Erythroblast (primary cell): ENCODE data around the gene DLEC1.

Source experiments
- GATA1 ChIP-seq: IDR thresholded peaks from 2 replicates; pipeline ENCODE4 v1.6.1; 2011; ENCODE audit warnings: low read depth, mild to moderate bottlenecking, control low read depth, low read length, moderate library complexity
- POLR2A ChIP-seq: IDR thresholded peaks from 2 replicates; pipeline ENCODE4 v1.6.1; 2011; ENCODE audit warnings: mild to moderate bottlenecking, low read length

DNA sequence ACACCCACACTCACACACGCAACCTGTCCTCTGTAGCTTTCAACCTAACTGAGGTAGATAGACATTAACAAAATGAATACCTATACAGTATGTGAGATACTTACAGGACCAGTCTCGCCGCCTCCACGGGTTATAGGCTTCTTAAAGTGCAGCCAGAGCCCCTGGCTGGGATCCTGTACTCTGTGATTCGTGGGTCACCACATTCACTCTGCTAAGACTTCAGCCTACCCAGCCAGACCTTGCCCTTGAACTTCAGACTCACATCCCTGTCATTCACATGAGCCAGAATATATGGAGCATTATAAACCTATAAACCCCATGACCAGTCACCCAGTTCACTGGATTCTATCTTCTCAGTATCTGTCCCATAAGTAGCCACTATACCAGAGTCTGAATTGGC lies 1.4 kb downstream of the DLEC1 start:
- TF ChIP-seq POLR2A (no peak), GATA1 (no peak)
